Measurements from ENCODE around the gene MAPK8IP1. TPM values are rescaled to one million over a fixed set of nuclear protein-coding genes. Genes with fewer than 3 reads are reported as not detected.
"Not testable (repeated sequence)": the region's sequence is repeated elsewhere in the genome, so short reads cannot be mapped to it uniquely, and the experiment has no call there.

MAPK8IP1 gene
- 8.6 TPM for polyA plus RNA-seq (ENCODE audit: insufficient read length)
- long read RNA-seq, donor 1, partial matches to known transcripts, result 5 of 9 reads
- long read RNA-seq, donor 1, other reads (novel, unspliced or antisense), result 0 of 9 reads
- long read RNA-seq, donor 2, partial matches to known transcripts, result 0 of 1 reads
- long read RNA-seq, donor 2, other reads (novel, unspliced or antisense), result 0 of 1 reads
- long read RNA-seq, donor 3, partial matches to known transcripts, result 0 of 1 reads
- long read RNA-seq, donor 3, other reads (novel, unspliced or antisense), result 0 of 1 reads
- long read RNA-seq, donor 4, result 0 reads
- long read RNA-seq, donor 5, result 0 reads
- long read RNA-seq, donor 6, result 0 reads
- long read RNA-seq, donor 7, partial matches to known transcripts, result 0 of 3 reads
- long read RNA-seq, donor 7, other reads (novel, unspliced or antisense), result 0 of 3 reads
- long read RNA-seq, donor 8, result 0 reads

GRCh38 chr11:45885274-45885920 lies at the start of gene MAPK8IP1:
Gene MAPK8IP1 (plus strand): TSS chr11:45885651. CDS start chr11:45885821, 170 bp downstream.
- DNase-seq, result peak; percentile 44

DNA sequence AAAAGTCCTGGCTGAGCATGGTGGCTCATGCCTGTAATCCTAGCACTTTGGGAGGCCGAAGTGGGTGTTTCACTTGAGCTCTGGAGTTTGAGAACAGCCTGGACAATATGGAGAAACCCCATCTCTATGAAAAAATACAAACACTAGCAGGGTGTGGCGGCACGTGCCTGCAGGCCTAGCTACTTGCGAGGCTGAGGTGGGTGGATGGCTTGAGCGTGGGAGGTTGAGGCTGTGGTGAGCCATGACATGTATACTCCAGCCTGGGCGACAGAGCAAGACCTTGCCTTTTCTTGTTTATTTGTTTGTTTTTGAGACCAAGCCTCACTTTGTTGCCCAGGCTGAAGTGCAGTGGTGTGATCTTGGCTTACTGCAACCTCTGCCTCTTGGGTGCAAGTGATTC lies 46.2 kb upstream of the MAPK8IP1 start:
- no peak for DNase-seq

GRCh38 chr11:45840251-45840650 lies 45.2 kb upstream of the MAPK8IP1 start:
- not testable (repeated sequence) for DNase-seq

- DNase-seq, result peak; percentile 92
These were observed 42.1 kb upstream of the MAPK8IP1 start for GRCh38 chr11:45843158-45843924.

GRCh38 chr11:45844822-45845578 lies 40.5 kb upstream of the MAPK8IP1 start:
- no peak for DNase-seq

DNA sequence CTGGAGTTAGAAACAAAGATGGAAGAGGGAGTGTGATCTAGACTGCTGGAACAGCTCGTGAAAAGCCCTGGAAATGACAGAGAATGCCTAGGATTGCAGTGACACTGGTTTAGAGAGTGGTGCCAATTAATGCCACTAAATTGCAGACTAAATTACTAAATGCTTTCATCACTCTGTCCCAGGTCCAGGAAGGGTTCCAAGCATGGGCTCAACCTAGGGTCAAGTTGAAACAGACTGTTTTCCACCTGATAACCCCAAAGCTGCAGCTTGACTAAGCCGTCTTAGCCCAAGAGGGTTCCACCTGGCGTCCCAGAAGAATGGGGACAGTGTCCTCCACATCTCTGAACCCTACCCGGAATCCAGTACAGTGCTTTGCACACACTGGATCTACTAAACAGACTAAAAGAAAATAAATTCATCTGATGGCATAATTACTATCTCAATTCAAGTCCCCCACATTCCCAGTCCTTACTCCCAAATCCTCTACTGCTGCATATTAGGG lies 39.2 kb upstream of the MAPK8IP1 start:
- DNase-seq, result no peak

- peak; percentile 97 for DNase-seq
These were observed 38.2 kb upstream of the MAPK8IP1 start, which contains the start of gene CRY2 for GRCh38 chr11:45846974-45847910. Gene CRY2 (plus strand): TSS chr11:45847475. CDS start chr11:45847491, 16 bp downstream.

DNA sequence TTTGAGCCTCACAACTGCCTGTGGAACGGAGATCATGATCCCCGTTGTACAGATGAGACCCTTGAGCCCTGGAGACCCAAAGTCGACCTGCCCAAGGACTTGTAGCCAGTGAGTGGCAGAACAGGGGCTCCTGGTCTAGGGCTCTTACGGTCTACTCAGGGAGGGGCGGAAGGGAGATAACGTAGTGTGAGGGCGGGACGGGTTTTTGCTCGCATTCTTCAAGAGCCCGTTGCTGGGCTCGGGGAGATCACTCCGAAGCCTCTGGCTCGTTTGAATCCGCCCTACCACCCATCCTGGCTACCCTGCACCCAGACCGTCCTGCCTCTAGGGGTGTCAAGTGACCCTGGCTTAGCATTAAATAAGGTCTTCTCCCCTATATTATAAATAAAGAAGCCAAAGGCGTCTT lies 37.5 kb upstream of the MAPK8IP1 start:
- peak; percentile 45 for DNase-seq

- DNase-seq, result no peak
These were observed 36.8 kb upstream of the MAPK8IP1 start for GRCh38 chr11:45848654-45849081.

GRCh38 chr11:45850446-45850845 lies 35.0 kb upstream of the MAPK8IP1 start:
- no peak for DNase-seq

DNA sequence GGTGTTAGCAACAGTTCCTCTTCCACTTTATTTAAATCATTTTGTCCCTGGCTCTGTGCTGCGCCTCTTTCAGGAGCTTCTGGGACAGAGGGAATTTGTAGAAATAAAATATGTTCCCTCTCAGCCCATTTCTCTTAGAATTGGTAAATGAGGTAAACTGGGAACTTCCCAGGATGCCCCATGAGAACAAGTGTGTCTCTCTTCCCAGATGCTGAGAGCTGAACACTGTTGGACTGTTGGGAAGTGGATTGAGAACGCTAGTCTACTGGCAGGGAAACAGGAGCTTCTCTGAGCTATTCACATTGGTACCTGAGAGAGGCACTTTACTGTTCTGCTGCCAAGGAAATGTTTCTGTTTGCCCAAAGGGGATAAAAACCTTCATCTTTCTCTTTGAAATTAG lies 34.2 kb upstream of the MAPK8IP1 start:
- no peak for DNase-seq

- DNase-seq, result no peak
These were observed 33.3 kb upstream of the MAPK8IP1 start for GRCh38 chr11:45852018-45852711.

DNA sequence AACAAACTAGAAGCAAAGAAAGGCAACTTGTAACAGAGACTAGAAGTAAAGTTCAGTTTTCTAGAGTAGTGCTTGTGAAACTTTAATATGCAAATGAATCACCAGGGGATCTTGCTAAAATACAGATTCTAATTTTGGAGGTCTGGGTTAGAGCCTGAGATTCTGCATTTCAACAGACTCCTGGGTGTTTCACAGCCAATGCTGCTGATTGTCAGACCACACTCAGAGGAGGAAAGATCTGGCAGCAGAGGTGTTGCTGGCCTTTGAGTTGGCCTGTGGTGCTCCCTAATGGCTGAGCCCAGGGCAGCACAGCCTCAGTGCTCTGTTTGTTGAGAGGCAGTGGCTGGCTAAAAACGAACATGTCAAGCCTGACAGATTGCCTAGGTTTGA lies 32.7 kb upstream of the MAPK8IP1 start:
- no peak for DNase-seq

- DNase-seq, result no peak
These were observed 31.9 kb upstream of the MAPK8IP1 start for GRCh38 chr11:45853332-45854219.

- DNase-seq, result no peak
These were observed 30.1 kb upstream of the MAPK8IP1 start for GRCh38 chr11:45855308-45855707.

GRCh38 chr11:45856044-45856468 lies 29.4 kb upstream of the MAPK8IP1 start:
- DNase-seq, result no peak

DNA sequence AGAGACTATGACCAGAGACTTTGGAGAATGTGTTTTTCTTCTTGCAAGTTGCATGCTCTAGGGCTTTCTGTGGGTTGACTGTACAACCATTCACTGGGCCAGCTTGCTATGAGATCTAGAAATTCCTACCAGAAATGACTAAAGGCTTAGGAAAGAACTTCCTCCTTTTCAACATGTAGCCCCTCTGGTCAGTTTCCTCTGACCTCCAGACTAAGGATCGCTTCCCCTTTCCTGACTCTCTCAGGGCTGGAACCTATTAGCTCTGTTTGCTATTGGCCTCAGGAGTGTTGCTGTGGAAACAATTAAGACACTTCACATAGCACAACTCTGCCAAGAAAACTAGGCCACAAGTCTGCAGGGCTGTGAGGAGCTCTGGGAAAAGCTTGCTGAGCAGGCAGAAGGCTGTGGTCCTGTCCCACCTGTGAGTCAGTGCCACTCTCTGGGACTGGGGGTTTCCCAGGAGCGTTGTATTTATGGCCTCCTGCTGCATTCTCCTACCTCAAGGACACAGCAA lies 27.4 kb upstream of the MAPK8IP1 start:
- DNase-seq, result no peak

DNA sequence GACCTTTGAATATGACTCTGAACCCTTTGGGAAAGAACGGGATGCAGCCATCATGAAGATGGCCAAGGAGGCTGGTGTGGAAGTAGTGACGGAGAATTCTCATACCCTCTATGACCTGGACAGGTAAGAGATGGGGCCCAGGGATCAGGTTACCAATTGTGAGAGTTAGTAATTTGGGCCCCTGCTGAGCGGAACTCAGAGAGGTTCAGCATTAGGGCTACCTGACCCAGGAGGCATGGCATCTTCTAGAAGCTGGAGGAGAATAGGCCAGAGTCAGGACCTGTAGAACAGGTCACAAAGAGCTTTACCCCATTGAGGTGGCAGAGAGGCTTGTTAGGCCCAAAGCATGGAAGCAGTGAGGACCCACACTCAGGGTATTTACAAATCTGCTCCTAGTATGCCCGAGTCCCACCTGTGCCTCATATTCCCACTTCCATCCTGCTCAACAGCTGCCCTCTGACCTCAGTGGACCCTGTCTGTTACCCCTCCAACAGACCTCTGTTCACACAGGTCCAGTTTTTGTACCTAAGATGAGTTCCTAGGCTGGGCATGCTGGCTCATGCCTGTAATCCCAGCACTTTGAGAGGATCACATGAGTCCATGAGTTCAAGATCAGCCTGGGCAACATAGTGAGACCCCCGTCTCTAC lies 26.6 kb upstream of the MAPK8IP1 start:
- no peak for DNase-seq

Data from left kidney (tissue), 8 donors.